Eye (tissue), 1 donor: ENCODE measurements around the gene PHLPP1.
A peak's percentile ranks its signal among the peaks of the same experiment; 100 is the strongest.
"Not testable (repeated sequence)": the region's sequence is repeated elsewhere in the genome, so short reads cannot be mapped to it uniquely, and the experiment has no call there.

Experiments used
- DNase-seq: peaks from one replicate; pipeline ENCODE4 v3.0.0-alpha.2; 2015

The PHLPP1 gene

GRCh38 chr18:62717925-62718800 is 2.8 kb downstream of the PHLPP1 start:
- DNase-seq, result no peak

GRCh38 chr18:62720048-62720447 is 4.7 kb downstream of the PHLPP1 start:
- no peak for DNase-seq

- DNase-seq, result no peak
Measured at GRCh38 chr18:62720766-62721613, 5.6 kb downstream of the PHLPP1 start.

GRCh38 chr18:62721839-62722795 is 6.8 kb downstream of the PHLPP1 start:
- DNase-seq, result peak; percentile 67

- DNase-seq, result no peak
Measured at GRCh38 chr18:62723666-62724281, 8.4 kb downstream of the PHLPP1 start.

GRCh38 chr18:62725896-62726295 is 10.6 kb downstream of the PHLPP1 start:
- DNase-seq, result no peak

GRCh38 chr18:62728254-62728653 is 12.9 kb downstream of the PHLPP1 start:
- no peak for DNase-seq

- no peak for DNase-seq
Measured at GRCh38 chr18:62729487-62730386, 14.4 kb downstream of the PHLPP1 start.

- DNase-seq, result no peak
Measured at GRCh38 chr18:62730941-62731340, 15.6 kb downstream of the PHLPP1 start.

- DNase-seq, result no peak
Measured at GRCh38 chr18:62732617-62733016, 17.3 kb downstream of the PHLPP1 start.

- DNase-seq, result no peak
Measured at GRCh38 chr18:62734290-62734689, 18.9 kb downstream of the PHLPP1 start.

GRCh38 chr18:62735387-62735786 is 20.0 kb downstream of the PHLPP1 start:
- no peak for DNase-seq

- DNase-seq, result no peak
Measured at GRCh38 chr18:62736077-62736855, 20.9 kb downstream of the PHLPP1 start.

- no peak for DNase-seq
Measured at GRCh38 chr18:62737241-62737873, 22.0 kb downstream of the PHLPP1 start.

- DNase-seq, result no peak
Measured at GRCh38 chr18:62738639-62739038, 23.3 kb downstream of the PHLPP1 start.

GRCh38 chr18:62739911-62740310 is 24.6 kb downstream of the PHLPP1 start:
- DNase-seq, result no peak

- DNase-seq, result not testable (repeated sequence)
Measured at GRCh38 chr18:62740650-62741049, 25.3 kb downstream of the PHLPP1 start.

- no peak for DNase-seq
Measured at GRCh38 chr18:62741118-62741566, 25.8 kb downstream of the PHLPP1 start.

GRCh38 chr18:62741584-62741983 is 26.2 kb downstream of the PHLPP1 start:
- no peak for DNase-seq
